Nephron progenitor cell (in vitro differentiated cells): ENCODE results near the gene NSRP1.

Experiments used
- DNase-seq: peaks from one replicate; pipeline ENCODE4 v3.0.0; 2021
- H3K27ac Mint-ChIP-seq: 2 replicates; pipeline ENCODE4 v1.8.0; 2021; ENCODE audit warnings: mild to moderate bottlenecking, moderate library complexity, mixed read lengths
- H3K27me3 Mint-ChIP-seq: 2 replicates; pipeline ENCODE4 v1.8.0; 2021; ENCODE audit warnings: mild to moderate bottlenecking, low read depth, mixed read lengths; ENCODE audit not compliant: poor library complexity
- H3K36me3 Mint-ChIP-seq: 2 replicates; pipeline ENCODE4 v1.8.0; 2021; ENCODE audit warnings: low read depth, mixed read lengths
- H3K4me1 Mint-ChIP-seq: 2 replicates; pipeline ENCODE4 v1.8.0; 2021; ENCODE audit warnings: mixed read lengths
- H3K4me3 Mint-ChIP-seq: 2 replicates; pipeline ENCODE4 v1.8.0; 2021; ENCODE audit warnings: mild to moderate bottlenecking, moderate library complexity, mixed read lengths
- H3K9me3 Mint-ChIP-seq: 2 replicates; pipeline ENCODE4 v1.8.0; 2021; ENCODE audit warnings: mild to moderate bottlenecking, moderate library complexity, mixed read lengths
- TF ChIP-seq, protein P1 (sequence below): fragments of 200-600 bp; sonication (generic); IDR thresholded peaks from 2 replicates; pipeline ENCODE4 v1.5.0; 2021; ENCODE audit warnings: antibody characterized with exemption

The NSRP1 gene

DNA sequence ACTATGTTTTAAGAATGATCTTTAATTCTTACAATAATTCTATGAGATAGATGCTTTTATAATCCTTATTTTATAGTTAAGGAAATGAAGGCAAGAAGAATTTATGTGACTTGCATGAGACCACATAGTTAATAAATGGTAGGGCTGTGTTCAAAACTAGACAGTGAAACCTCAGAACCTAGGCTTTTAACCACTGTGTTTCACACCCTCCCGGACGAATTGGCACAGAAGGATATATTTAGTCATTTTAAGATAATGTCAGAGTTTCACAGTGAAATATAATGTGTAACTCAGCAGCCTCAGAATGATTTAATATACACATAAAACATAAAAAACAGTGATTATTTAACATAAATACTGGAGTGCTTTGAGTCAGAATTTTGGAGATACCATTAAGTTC lies 57.0 kb downstream of the NSRP1 start:
- Mint-ChIP-seq H3K4me3 (no peak overlapping the region), H3K27me3 (no peaks in the 10 kb centered on the region), H3K36me3 (peaks cover 48% of the 10 kb centered on the region), H3K9me3 (no peaks in the 10 kb centered on the region), H3K27ac (no peak overlapping the region), H3K4me1 (no peaks in the 10 kb centered on the region)
- TF ChIP-seq, protein P1, sequence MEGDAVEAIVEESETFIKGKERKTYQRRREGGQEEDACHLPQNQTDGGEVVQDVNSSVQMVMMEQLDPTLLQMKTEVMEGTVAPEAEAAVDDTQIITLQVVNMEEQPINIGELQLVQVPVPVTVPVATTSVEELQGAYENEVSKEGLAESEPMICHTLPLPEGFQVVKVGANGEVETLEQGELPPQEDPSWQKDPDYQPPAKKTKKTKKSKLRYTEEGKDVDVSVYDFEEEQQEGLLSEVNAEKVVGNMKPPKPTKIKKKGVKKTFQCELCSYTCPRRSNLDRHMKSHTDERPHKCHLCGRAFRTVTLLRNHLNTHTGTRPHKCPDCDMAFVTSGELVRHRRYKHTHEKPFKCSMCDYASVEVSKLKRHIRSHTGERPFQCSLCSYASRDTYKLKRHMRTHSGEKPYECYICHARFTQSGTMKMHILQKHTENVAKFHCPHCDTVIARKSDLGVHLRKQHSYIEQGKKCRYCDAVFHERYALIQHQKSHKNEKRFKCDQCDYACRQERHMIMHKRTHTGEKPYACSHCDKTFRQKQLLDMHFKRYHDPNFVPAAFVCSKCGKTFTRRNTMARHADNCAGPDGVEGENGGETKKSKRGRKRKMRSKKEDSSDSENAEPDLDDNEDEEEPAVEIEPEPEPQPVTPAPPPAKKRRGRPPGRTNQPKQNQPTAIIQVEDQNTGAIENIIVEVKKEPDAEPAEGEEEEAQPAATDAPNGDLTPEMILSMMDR: no peak
- DNase-seq: no peak

DNA sequence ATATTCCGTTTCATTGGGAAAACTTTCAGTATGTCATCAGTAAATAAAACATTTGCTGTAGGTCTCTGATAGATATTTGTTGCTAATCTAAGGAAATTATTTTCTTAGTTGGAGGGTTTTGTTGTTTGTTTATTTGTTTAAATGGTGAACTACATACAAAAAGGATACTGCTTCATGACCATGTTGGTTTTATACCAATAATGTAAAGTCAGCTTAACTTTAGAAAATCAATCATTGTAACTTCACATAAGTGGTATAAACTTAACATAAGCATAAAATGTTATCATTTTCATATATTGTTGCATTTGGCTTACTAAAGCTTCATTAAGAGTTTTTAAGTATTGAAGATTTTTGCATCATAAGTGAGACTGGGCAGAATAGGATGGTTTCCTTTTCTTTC lies 57.9 kb downstream of the NSRP1 start:
- Mint-ChIP-seq H3K36me3 (peaks cover 55% of the 10 kb centered on the region), H3K4me3 (no peak overlapping the region), H3K27ac (no peak overlapping the region), H3K4me1 (no peaks in the 10 kb centered on the region), H3K9me3 (no peaks in the 10 kb centered on the region), H3K27me3 (no peaks in the 10 kb centered on the region)
- DNase-seq: no peak
- TF ChIP-seq, protein P1: no peak

DNA sequence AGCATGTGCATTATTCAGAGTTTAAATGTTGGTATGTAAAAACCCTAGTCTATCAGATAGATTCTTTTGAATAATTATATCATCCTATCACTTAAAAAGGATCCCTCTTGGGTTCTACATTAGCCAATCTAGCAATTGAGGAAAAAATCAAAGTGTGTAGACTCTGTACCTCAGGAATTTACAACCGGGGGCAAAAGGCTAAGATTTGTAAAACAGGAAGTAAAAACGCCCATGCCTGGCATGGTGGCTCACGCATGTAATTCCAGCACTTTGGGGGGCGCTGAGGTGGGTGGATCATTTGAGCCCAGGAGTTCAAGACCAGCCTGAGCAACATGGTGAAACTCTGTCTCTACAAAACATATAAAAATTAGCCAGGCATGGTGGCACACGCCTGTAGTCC lies 60.2 kb downstream of the NSRP1 start:
- no peak for DNase-seq
- peaks cover 69% of the 10 kb centered on the region for H3K36me3 Mint-ChIP-seq
- no peaks in the 10 kb centered on the region for H3K27me3 Mint-ChIP-seq
- H3K9me3 Mint-ChIP-seq: no peaks in the 10 kb centered on the region
- H3K4me3 Mint-ChIP-seq: no peak overlapping the region
- no peaks in the 10 kb centered on the region for H3K4me1 Mint-ChIP-seq
- TF ChIP-seq, protein P1: no peak
- H3K27ac Mint-ChIP-seq: no peak overlapping the region

DNA sequence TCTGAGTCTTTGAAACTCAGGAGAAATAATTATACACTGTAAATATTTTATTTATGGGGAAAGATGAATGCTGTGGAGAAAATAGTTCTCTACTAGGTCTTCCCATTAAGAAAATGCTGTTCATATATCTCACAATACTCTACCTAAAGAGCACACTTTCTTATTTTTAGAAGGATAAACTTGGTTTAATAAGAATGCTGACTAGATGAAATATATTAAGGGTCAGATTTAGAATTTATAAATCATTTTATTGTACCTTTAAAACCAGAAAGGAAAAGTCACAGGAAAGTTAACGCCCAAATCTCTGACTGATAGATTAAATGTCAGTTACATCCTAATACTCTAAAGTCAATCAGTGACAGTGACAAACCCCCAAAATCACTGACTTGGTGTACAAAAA lies 70.1 kb downstream of the NSRP1 start:
- H3K27me3 Mint-ChIP-seq: no peaks in the 10 kb centered on the region
- TF ChIP-seq, protein P1: no peak
- DNase-seq: no peak
- H3K4me1 Mint-ChIP-seq: no peaks in the 10 kb centered on the region
- no peaks in the 10 kb centered on the region for H3K9me3 Mint-ChIP-seq
- peaks cover 39% of the 10 kb centered on the region for H3K36me3 Mint-ChIP-seq
- H3K27ac Mint-ChIP-seq: no peak overlapping the region
- no peak overlapping the region for H3K4me3 Mint-ChIP-seq

DNA sequence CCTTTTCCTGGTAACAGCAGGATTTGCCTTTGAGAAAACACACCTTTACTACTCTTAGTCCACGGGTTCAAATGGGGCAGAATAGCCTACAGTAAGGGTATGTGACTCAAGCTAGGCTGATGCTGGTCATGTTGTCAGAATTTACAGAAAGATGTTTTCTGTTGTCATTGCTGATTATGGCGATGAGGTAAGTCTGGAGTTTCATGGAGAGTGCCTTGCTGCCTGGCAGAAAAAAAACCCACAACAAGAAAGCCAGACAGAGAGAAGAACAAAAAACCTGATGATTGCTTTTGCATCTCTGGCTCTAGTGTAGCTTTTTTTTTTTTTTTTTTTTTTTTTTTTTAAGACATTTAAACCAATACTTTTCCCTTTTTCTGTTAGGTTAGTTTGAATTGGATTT lies 71.0 kb downstream of the NSRP1 start:
- Mint-ChIP-seq H3K27me3 (peaks cover 4% of the 10 kb centered on the region), H3K9me3 (no peaks in the 10 kb centered on the region), H3K4me3 (no peak overlapping the region), H3K27ac (peak overlapping the region; percentile 46), H3K4me1 (no peaks in the 10 kb centered on the region), H3K36me3 (peaks cover 34% of the 10 kb centered on the region)
- no peak for DNase-seq
- TF ChIP-seq, protein P1: no peak

DNA sequence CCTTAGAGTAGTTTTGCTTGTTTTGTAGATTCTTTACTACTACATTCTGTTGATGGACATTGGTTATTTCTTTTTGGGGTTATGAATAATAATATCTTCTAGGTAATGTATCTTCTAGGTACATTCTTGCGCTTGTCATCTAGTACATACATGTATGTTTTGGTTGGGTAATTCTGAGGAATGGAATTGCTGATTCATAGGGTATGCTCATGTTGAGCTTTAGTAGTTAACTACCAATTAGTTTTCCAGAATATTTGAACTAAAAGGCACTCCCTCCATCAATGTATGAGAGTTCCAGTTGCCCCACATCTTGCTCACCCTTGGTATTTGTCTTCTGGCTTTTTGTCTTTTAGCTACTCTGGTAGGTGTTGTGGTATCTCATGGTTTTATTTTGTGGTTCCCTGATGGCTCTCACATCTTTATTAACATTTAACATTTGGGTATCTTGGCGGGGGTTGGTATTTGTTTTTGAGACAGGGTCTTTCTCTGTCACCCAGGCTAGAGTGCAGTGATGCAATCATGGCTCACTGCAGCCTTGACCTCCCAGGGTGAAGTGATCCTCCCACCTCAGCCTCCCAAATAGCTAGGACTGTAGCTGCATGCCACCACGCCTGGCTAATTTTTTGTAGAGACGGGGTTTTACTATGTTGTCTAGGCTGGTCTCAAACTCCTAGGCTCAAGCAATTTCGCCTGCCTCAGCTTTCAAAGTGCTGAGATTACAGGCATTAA lies 71.8 kb downstream of the NSRP1 start:
- Mint-ChIP-seq H3K27ac (no peak overlapping the region), H3K36me3 (peaks cover 28% of the 10 kb centered on the region), H3K9me3 (no peaks in the 10 kb centered on the region), H3K27me3 (peaks cover 9% of the 10 kb centered on the region), H3K4me3 (no peak overlapping the region), H3K4me1 (no peaks in the 10 kb centered on the region)
- TF ChIP-seq, protein P1: no peak
- DNase-seq: no peak
